Omental fat pad (tissue), 4 donors: ENCODE results near the gene GPR137C. TPM values are rescaled to one million over a fixed set of nuclear protein-coding genes. Genes with fewer than 3 reads are reported as not detected.

ENCODE experiments used
- total RNA-seq, 4 donors: library from RNA; depleted of rRNA; stranded (reverse); fragments of >200 nt; gene quantifications; one replicate each; pipeline ENCODE4 v1.1.0, GENCODE V29; 2016

GPR137C gene
- total RNA-seq, 4 donors from 2014 or later, result 0.25 to 1.1 (median 0.71) TPM

Other genes starting within 250 kb of the GPR137C start
- 10 to 100 TPM in 1 of 4 donors, 1 to 10 TPM in 3; 4.0 to 34.8 (median 6.3) TPM for gene PTGER2, start 238.5 kb upstream of the GPR137C start, total RNA-seq
- 1 to 10 TPM; 5.2 to 9.5 (median 6.7) TPM for gene TXNDC16, start 331 bp upstream of the GPR137C start, total RNA-seq
- gene ERO1A, start 142.7 kb downstream of the GPR137C start, total RNA-seq, result 10 to 100 TPM; 24.8 to 49.8 (median 32.5) TPM
- gene PSMC6, start 154.4 kb downstream of the GPR137C start, total RNA-seq, result 100 to 1,000 TPM in 1 of 4 donors, 10 to 100 TPM in 3; 67.7 to 112 (median 77.2) TPM
- 10 to 100 TPM; 12.5 to 18.6 (median 13.4) TPM for gene STYX, start 177.3 kb downstream of the GPR137C start, total RNA-seq
- gene GNPNAT1, start 238.8 kb downstream of the GPR137C start, total RNA-seq, result 10 to 100 TPM; 14.0 to 45.6 (median 14.9) TPM